Measurements from ENCODE around the gene TIMELESS.
A peak's percentile ranks its signal among the peaks of the same experiment; 100 is the strongest.

TIMELESS gene

DNA sequence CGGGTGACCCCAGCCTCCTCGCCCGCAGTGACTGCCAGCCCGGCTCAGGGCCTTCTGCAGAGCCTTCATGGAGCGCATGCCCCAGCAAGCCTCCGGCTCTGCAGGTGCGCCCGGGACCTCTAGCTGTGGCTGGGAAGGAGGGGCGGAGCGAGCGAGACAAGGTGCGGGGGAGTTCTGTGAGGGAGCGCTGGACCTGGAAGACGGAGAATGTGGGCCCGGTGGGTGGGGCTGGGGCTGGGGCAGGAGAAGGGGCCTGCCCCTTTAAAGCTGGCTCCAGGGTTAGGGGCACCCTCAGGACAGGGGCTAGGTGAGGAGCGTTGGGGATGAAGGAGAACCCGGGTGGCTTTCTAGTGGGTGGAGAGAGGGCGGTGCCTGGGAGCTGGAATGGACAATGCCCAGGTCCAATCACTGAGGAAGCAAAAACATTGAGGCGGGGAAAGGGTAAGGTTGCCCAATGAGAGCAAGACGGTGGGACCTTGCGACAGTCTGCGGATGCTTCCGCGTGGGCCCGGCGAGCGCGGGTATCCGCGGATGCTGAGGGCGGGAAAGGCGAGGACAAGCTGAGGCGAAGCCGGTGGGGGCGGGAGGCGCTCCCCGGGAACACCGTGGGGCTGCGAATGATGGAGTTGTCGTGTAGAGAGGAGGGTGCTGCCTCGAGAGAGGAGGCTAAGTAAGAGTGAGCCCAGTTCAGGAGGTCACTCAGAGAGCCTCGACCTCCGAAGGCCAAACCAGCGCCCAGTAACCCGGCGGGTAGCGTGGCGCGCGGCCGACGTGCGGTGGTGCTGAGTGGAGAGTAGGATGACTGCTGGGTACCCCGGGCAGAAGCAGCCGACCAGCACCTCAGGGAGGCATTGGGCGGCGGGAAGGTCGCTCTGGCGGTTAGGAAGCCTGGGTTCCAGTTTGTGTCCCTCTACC is 39.1 kb upstream of the TIMELESS start, which contains the start of gene GLS2:
GLS2 (minus strand) TSS at position 121 of the 915 bp plus-strand sequence; CDS start at position 78, 43 bp downstream.
- peak within 1 kb of the TSS; percentile 50 for H3K4me3 ChIP-seq (ENCODE audit: low read depth, low read length)

GRCh38 chr12:56487448-56488040 is 38.3 kb upstream of the TIMELESS start:
- TF ChIP-seq CTCF (IDR thresholded peaks at IDR 0.05; ENCODE audit: borderline replicate concordance, insufficient read depth, low read depth, low read length) = no peak
- H3K4me3 ChIP-seq (ENCODE audit: low read depth, low read length) = peak overlapping the region; percentile 50

More for the DNA sequence above, 39.1 kb upstream of the TIMELESS start, which contains the start of gene GLS2:
- no peak for TF ChIP-seq CTCF (IDR thresholded peaks at IDR 0.05; ENCODE audit: borderline replicate concordance, insufficient read depth, low read depth, low read length)

DNA sequence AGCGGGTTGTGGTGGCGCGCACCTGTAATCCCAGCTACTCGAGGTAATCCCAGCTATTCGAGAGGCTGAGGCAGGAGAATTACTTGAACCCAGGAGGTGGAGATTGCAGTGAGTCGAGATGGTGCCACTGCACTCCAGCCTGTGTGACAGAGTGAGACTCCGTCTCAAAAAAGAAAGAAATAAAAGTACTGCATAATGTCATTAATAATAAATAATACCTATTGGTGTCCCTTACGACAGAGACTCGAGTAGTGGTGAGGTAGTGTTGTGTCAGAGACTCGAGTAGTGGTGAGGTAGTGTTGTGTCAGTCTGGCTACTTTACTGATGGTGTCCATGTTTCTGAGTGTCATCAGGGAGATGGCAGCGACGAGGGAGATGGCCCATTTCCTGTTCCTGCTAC is 37.5 kb upstream of the TIMELESS start:
- no peak for TF ChIP-seq CTCF (IDR thresholded peaks at IDR 0.05; ENCODE audit: borderline replicate concordance, insufficient read depth, low read depth, low read length)
- H3K4me3 ChIP-seq (ENCODE audit: low read depth, low read length) = no peak overlapping the region

GRCh38 chr12:56484566-56484965 is 35.3 kb upstream of the TIMELESS start:
- no peak for TF ChIP-seq CTCF (IDR thresholded peaks at IDR 0.05; ENCODE audit: borderline replicate concordance, insufficient read depth, low read depth, low read length)

GRCh38 chr12:56479625-56480024 is 30.4 kb upstream of the TIMELESS start:
- TF ChIP-seq CTCF (IDR thresholded peaks at IDR 0.05; ENCODE audit: borderline replicate concordance, insufficient read depth, low read depth, low read length) = no peak

More at GRCh38 chr12:56484566-56484965, 35.3 kb upstream of the TIMELESS start:
- no peak overlapping the region for H3K4me3 ChIP-seq (ENCODE audit: low read depth, low read length)

DNA sequence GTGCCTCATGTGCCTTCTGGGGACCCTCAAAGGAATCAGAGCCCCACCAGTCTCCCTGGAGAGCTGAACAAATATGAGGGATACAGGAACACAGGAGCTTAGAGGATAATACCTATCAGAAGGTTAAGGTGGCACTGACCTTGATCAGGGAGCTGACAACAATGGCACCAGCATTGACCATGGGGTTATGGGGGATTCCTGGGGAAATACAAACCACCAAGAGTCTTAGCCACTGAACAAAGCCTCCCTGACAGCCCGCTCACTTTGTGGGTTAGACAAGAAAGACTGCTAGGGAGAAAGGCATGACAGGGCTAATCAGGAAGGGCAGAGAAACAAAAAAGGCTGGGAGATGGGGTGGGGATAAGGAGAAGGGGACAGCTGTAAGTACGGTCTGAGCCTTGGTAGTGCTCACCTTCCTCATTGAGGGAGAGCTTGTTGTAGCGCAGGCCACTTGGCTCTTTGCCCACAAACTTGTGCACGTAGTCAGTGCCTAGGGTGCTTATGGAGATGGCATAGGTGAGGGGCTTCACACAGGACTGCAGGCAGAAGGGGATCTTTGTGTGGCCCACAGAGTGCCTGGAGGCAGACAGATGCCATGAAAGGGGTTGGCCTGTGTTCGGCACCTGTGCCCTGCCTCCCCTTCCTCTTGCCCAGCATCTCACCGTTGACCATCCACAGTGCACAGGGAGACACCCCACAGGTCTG is 28.4 kb upstream of the TIMELESS start:
- no peak for TF ChIP-seq CTCF (IDR thresholded peaks at IDR 0.05; ENCODE audit: borderline replicate concordance, insufficient read depth, low read depth, low read length)

More at GRCh38 chr12:56479625-56480024, 30.4 kb upstream of the TIMELESS start:
- no peak overlapping the region for H3K4me3 ChIP-seq (ENCODE audit: low read depth, low read length)

More for the DNA sequence above, 28.4 kb upstream of the TIMELESS start:
- no peak overlapping the region for H3K4me3 ChIP-seq (ENCODE audit: low read depth, low read length)
